CD4-positive, alpha-beta T cell (primary cell): ENCODE measurements around the gene HEATR3. TPM values are rescaled to one million over a fixed set of nuclear protein-coding genes. Genes with fewer than 3 reads are reported as not detected.

ENCODE experiments used
- ATAC-seq: fragments of 200-7000 bp; cut with Tn5 transposase; one replicate; pipeline ENCODE4 v1.10.0; 2022; ENCODE audit warnings: mild to moderate bottlenecking; ENCODE audit not compliant: poor library complexity
- CTCF ChIA-PET: fragments of 350-600 bp; sonication (Branson Sonifier 250); formaldehyde crosslinking; loops from one replicate; lab custom pipeline; 2021; ENCODE audit warnings: antibody characterized with exemption, inconsistent platforms; lab: Charles Lee
- POLR2A ChIA-PET: fragments of 350-600 bp; sonication (Branson Sonifier 250); formaldehyde crosslinking; loops from one replicate; lab custom pipeline; 2021; ENCODE audit warnings: antibody characterized with exemption, inconsistent platforms; lab: Charles Lee
- DNase-seq, 14 experiments: peaks; one replicate each; pipeline ENCODE4 v3.0.0-alpha.2; 2013 to 2020; ENCODE audit warnings: mixed read lengths in 2 of 14
- H3K27ac ChIP-seq, 2 donors: one replicate each; pipeline versions ENCODE4 v1.5.1 to v1.7.0; 2013; ENCODE audit warnings: low read length in 2 of 2, low read depth in 1 of 2, mild to moderate bottlenecking in 1 of 2
- H3K27me3 ChIP-seq, 2 experiments: 1 replicate in 1 of 2; 2 replicates in 1 of 2; pipeline versions ENCODE4 v1.6.1 to v1.7.0; 2013; ENCODE audit warnings: low read length in 2 of 2, control low read depth in 1 of 2, mild to moderate bottlenecking in 1 of 2, moderate library complexity in 1 of 2; ENCODE audit not compliant: insufficient read depth in 2 of 2, control insufficient read depth in 1 of 2
- H3K36me3 ChIP-seq: one replicate; pipeline ENCODE4 v1.6.1; 2013; ENCODE audit warnings: low read length, control low read depth; ENCODE audit not compliant: insufficient read depth
- H3K4me1 ChIP-seq: one replicate; pipeline ENCODE4 v1.6.1; 2013; ENCODE audit warnings: low read length, control low read depth; ENCODE audit not compliant: insufficient read depth
- H3K4me3 ChIP-seq: one replicate; pipeline ENCODE4 v1.5.1; 2013; ENCODE audit warnings: mild to moderate bottlenecking, low read length, moderate library complexity
- H3K9me3 ChIP-seq, 2 experiments: 1 replicate in 1 of 2; 2 replicates in 1 of 2; pipeline versions ENCODE4 v1.6.1 to v1.7.0; 2013; ENCODE audit warnings: low read length in 2 of 2, mild to moderate bottlenecking in 2 of 2, control low read depth in 1 of 2, moderate library complexity in 1 of 2; ENCODE audit not compliant: control insufficient read depth in 1 of 2, insufficient read depth in 1 of 2
- H3K27ac Mint-ChIP-seq: one replicate; pipeline ENCODE4 v1.8.0; 2020; ENCODE audit warnings: mixed read lengths
- H3K27me3 Mint-ChIP-seq: one replicate; pipeline ENCODE4 v1.8.0; 2021; ENCODE audit warnings: mixed read lengths
- H3K36me3 Mint-ChIP-seq: one replicate; pipeline ENCODE4 v1.8.0; 2021; ENCODE audit warnings: low read depth, mixed read lengths
- H3K4me1 Mint-ChIP-seq: one replicate; pipeline ENCODE4 v1.8.0; 2021; ENCODE audit warnings: low read depth, mixed read lengths
- H3K4me3 Mint-ChIP-seq: one replicate; pipeline ENCODE4 v1.8.0; 2020; ENCODE audit warnings: mild to moderate bottlenecking, mixed read lengths
- H3K9me3 Mint-ChIP-seq: one replicate; pipeline ENCODE4 v1.8.0; 2020; ENCODE audit warnings: mixed read lengths
- CTCF ChIP-seq: fragments of 200-600 bp; IDR thresholded peaks from one replicate; pipeline ENCODE4 v1.8.0; 2022; ENCODE audit warnings: antibody characterized with exemption, mild to moderate bottlenecking
- intact Hi-C, 2 experiments: fragments of 100-400 bp; cut with DNase I in 1 of 2; cut with micrococcal nuclease in 1 of 2; formaldehyde crosslinking; loops; one replicate each; pipeline versions ENCODE4 v1.15.1 to v1.9.0; 2023 to 2025; cut with DNase I, micrococcal nuclease
- total RNA-seq, 174 experiments: library from RNA in 2 of 174; stranded (reverse) in 2 of 174; gene quantifications; one replicate each; pipeline ENCODE4 v1.2.3 and lab custom pipeline; 2021 to 2026

The HEATR3 gene
- total RNA-seq, 2 experiments from 2014 or later, result 10.1 to 10.6 TPM

GRCh38 chr16:50025537-50025931, 40.2 kb upstream of the HEATR3 start:
- Histone ChIP-seq H3K9me3 (no peaks in the 10 kb centered on the region), H3K27ac (peak overlapping the region; percentile 58), H3K27me3 (no peaks in the 10 kb centered on the region), H3K4me3 (peak overlapping the region; percentile 90), H3K4me1 (peaks cover 25% of the 10 kb centered on the region), H3K36me3 (peaks cover 9% of the 10 kb centered on the region)
- TF ChIP-seq CTCF, result no peak
- H3K9me3 Mint-ChIP-seq, result no peaks in the 10 kb centered on the region
- intact Hi-C loops, result loop anchor here (1.0 to 10.0 kb wide), 10 partner anchors 40 to 781 kb away; partner anchors contain the start of genes TENT4B (in 2 of the 2), CYLD (in 1 of the 2) and HEATR3 (in 1 of the 2)
- peak; percentile 27 for ATAC-seq
- peak overlapping the region; percentile 90 for H3K27ac Mint-ChIP-seq
- H3K4me3 Mint-ChIP-seq, result peak overlapping the region; percentile 94
- ChIA-PET CTCF (interaction anchor here (0.7 to 3.3 kb wide), 22 partner anchors 9 to 780 kb away, joined by 3 to 48 read pairs (median 4); partner anchors contain the start of genes HEATR3 and TENT4B), POLR2A (interaction anchor here (0.7 to 2.7 kb wide), 20 partner anchors 9 to 781 kb away, joined by 3 to 41 read pairs (median 5); partner anchors contain the start of genes CYLD, HEATR3, SNX20 and TENT4B)
- H3K27me3 Mint-ChIP-seq, result no peaks in the 10 kb centered on the region
- DNase-seq, result peak in 10 of 14 experiments; percentile 2 to 57 (median 21)
- H3K4me1 Mint-ChIP-seq, result peaks cover 38% of the 10 kb centered on the region
- peaks cover 34% of the 10 kb centered on the region for H3K36me3 Mint-ChIP-seq

- H3K4me1 Mint-ChIP-seq, result peaks cover 38% of the 10 kb centered on the region
- DNase-seq (no peak), ATAC-seq (no peak)
- H3K9me3 ChIP-seq, result no peaks in the 10 kb centered on the region
- no peak overlapping the region for H3K4me3 Mint-ChIP-seq
- H3K36me3 ChIP-seq, result peaks cover 26% of the 10 kb centered on the region
- no peaks in the 10 kb centered on the region for H3K9me3 Mint-ChIP-seq
- H3K4me1 ChIP-seq, result peaks cover 25% of the 10 kb centered on the region
- ChIA-PET POLR2A (no interaction called here), CTCF (no interaction called here)
- H3K4me3 ChIP-seq, result no peak overlapping the region
- TF ChIP-seq CTCF, result no peak
- H3K27me3 ChIP-seq, result no peaks in the 10 kb centered on the region
- no peak overlapping the region for H3K27ac ChIP-seq
- no peak overlapping the region for H3K27ac Mint-ChIP-seq
- intact Hi-C loops, result loop anchor here (2.0 to 10.0 kb wide), 5 partner anchors 127 to 714 kb away; partner anchors contain the start of genes BRD7 (in 1 of the 2), CYLD (in 1 of the 2) and TENT4B (in 1 of the 2)
- no peaks in the 10 kb centered on the region for H3K27me3 Mint-ChIP-seq
- peaks cover 57% of the 10 kb centered on the region for H3K36me3 Mint-ChIP-seq
Measured at GRCh38 chr16:50027829-50028228, 37.9 kb upstream of the HEATR3 start.

- POLR2A ChIA-PET, result interaction anchor here (1.3 kb wide), 1 partner anchor 10 kb away, joined by 4 read pairs; the partner anchor contains the start of gene CNEP1R1
- no peaks in the 10 kb centered on the region for H3K27me3 ChIP-seq
- peaks cover 32% of the 10 kb centered on the region for H3K36me3 ChIP-seq
- DNase-seq (no peak), ATAC-seq (no peak)
- TF ChIP-seq CTCF, result no peak
- no peaks in the 10 kb centered on the region for H3K9me3 ChIP-seq
- H3K27me3 Mint-ChIP-seq, result no peaks in the 10 kb centered on the region
- H3K36me3 Mint-ChIP-seq, result peaks cover 63% of the 10 kb centered on the region
- no peak overlapping the region for H3K4me3 Mint-ChIP-seq
- no peaks in the 10 kb centered on the region for H3K9me3 Mint-ChIP-seq
- H3K4me3 ChIP-seq, result no peak overlapping the region
- no peaks in the 10 kb centered on the region for H3K4me1 ChIP-seq
- CTCF ChIA-PET, result interaction anchor here (2.3 to 2.5 kb wide), 2 partner anchors 11 kb away, joined by 9 to 13 read pairs; partner anchors contain the start of gene CNEP1R1
- H3K27ac Mint-ChIP-seq, result no peak overlapping the region
- intact Hi-C loops, result no loop called here
- no peak overlapping the region for H3K27ac ChIP-seq
- H3K4me1 Mint-ChIP-seq, result peaks cover 4% of the 10 kb centered on the region
Measured at GRCh38 chr16:50035468-50035992, 30.2 kb upstream of the HEATR3 start.
